ENCODE data around the gene CELSR3. TPM values are rescaled to one million over a fixed set of nuclear protein-coding genes. Genes with fewer than 3 reads are reported as not detected.

Gene CELSR3
- total RNA-seq, 1 experiment from 2014 or later: 35.4 TPM

GRCh38 chr3:48630407-48630806 lies 32.3 kb downstream of the CELSR3 start:
- Histone ChIP-seq H3K36me3 (ENCODE audit: control insufficient read depth, insufficient read depth, low read length) (peaks cover 4% of the 10 kb centered on the region), H3K9me3 (no peaks in the 10 kb centered on the region), H3K4me1 (peaks cover 6% of the 10 kb centered on the region; the same call in 1 of the 2 replicates), H3K4me3 (ENCODE audit: low read depth, low read length) (no peak overlapping the region), H3K27me3 (replicated peaks; ENCODE audit: control insufficient read depth, insufficient read depth, low read length) (no peaks in the 10 kb centered on the region)
- no peak for TF ChIP-seq CTCF (IDR thresholded peaks at IDR 0.05; ENCODE audit: insufficient read depth in 1 of 2, low read depth in 1 of 2, low read length in 1 of 2, severe bottlenecking in 1 of 2, unreplicated experiment in 1 of 2)
- CTCF ChIA-PET: no interaction called here
- no peak for DNase-seq
- intact Hi-C loops (cut with micrococcal nuclease; ENCODE audit: unreplicated experiment): no loop called here
- no TSS peak for BruUV-seq (replicated peaks)
- Mint-ChIP-seq H3K4me1 (ENCODE audit: low read depth, unreplicated experiment) (peaks cover 11% of the 10 kb centered on the region), H3K4me3 (ENCODE audit: unreplicated experiment) (no peak overlapping the region), H3K9me3 (ENCODE audit: unreplicated experiment) (no peaks in the 10 kb centered on the region), H3K27ac (ENCODE audit: unreplicated experiment) (no peak overlapping the region), H3K27me3 (ENCODE audit: insufficient read depth, unreplicated experiment) (no peaks in the 10 kb centered on the region), H3K36me3 (ENCODE audit: insufficient read depth, unreplicated experiment) (peaks cover 20% of the 10 kb centered on the region)
- POLR2A ChIA-PET: no interaction called here

- Mint-ChIP-seq H3K27me3 (ENCODE audit: insufficient read depth, unreplicated experiment) (no peaks in the 10 kb centered on the region), H3K4me1 (ENCODE audit: low read depth, unreplicated experiment) (peaks cover 11% of the 10 kb centered on the region), H3K27ac (ENCODE audit: unreplicated experiment) (no peak overlapping the region), H3K9me3 (ENCODE audit: unreplicated experiment) (no peaks in the 10 kb centered on the region), H3K4me3 (ENCODE audit: unreplicated experiment) (no peak overlapping the region), H3K36me3 (ENCODE audit: insufficient read depth, unreplicated experiment) (peaks cover 18% of the 10 kb centered on the region)
- ChIA-PET CTCF (no interaction called here), POLR2A (no interaction called here)
- no TSS peak for BruUV-seq (replicated peaks)
- intact Hi-C loops (cut with micrococcal nuclease; ENCODE audit: unreplicated experiment): no loop called here
- DNase-seq: no peak
- peaks cover 4% of the 10 kb centered on the region for H3K36me3 ChIP-seq (ENCODE audit: control insufficient read depth, insufficient read depth, low read length)
- no peaks in the 10 kb centered on the region for H3K9me3 ChIP-seq
- TF ChIP-seq CTCF (IDR thresholded peaks at IDR 0.05; ENCODE audit: insufficient read depth in 1 of 2, low read depth in 1 of 2, low read length in 1 of 2, severe bottlenecking in 1 of 2, unreplicated experiment in 1 of 2): no peak
- peaks cover 6% of the 10 kb centered on the region; the same call in 1 of the 2 replicates for H3K4me1 ChIP-seq
- H3K4me3 ChIP-seq (ENCODE audit: low read depth, low read length): no peak overlapping the region
- no peaks in the 10 kb centered on the region for H3K27me3 ChIP-seq (replicated peaks; ENCODE audit: control insufficient read depth, insufficient read depth, low read length)
These were observed 32.8 kb downstream of the CELSR3 start for GRCh38 chr3:48629894-48630293.

- Histone ChIP-seq H3K36me3 (ENCODE audit: control insufficient read depth, insufficient read depth, low read length) (peaks cover 4% of the 10 kb centered on the region), H3K27me3 (replicated peaks; ENCODE audit: control insufficient read depth, insufficient read depth, low read length) (no peaks in the 10 kb centered on the region), H3K4me1 (no peaks in the 10 kb centered on the region), H3K9me3 (no peaks in the 10 kb centered on the region), H3K4me3 (ENCODE audit: low read depth, low read length) (no peak overlapping the region)
- intact Hi-C loops (cut with micrococcal nuclease; ENCODE audit: unreplicated experiment): no loop called here
- Mint-ChIP-seq H3K4me1 (ENCODE audit: low read depth, unreplicated experiment) (peaks cover under 1% of the 10 kb centered on the region), H3K4me3 (ENCODE audit: unreplicated experiment) (no peak overlapping the region), H3K9me3 (ENCODE audit: unreplicated experiment) (no peaks in the 10 kb centered on the region), H3K27ac (ENCODE audit: unreplicated experiment) (no peak overlapping the region), H3K36me3 (ENCODE audit: insufficient read depth, unreplicated experiment) (peaks cover 16% of the 10 kb centered on the region), H3K27me3 (ENCODE audit: insufficient read depth, unreplicated experiment) (no peaks in the 10 kb centered on the region)
- no TSS peak for BruUV-seq (replicated peaks)
- ChIA-PET POLR2A (no interaction called here), CTCF (no interaction called here)
- DNase-seq: no peak
- TF ChIP-seq CTCF (IDR thresholded peaks at IDR 0.05; ENCODE audit: insufficient read depth in 1 of 2, low read depth in 1 of 2, low read length in 1 of 2, severe bottlenecking in 1 of 2, unreplicated experiment in 1 of 2): no peak
These were observed 34.2 kb downstream of the CELSR3 start for GRCh38 chr3:48628277-48629017.

Measured in Caco-2 (cell line).